HepG2 (cell line): ENCODE data around the gene FAM222B. TPM values are rescaled to one million over a fixed set of nuclear protein-coding genes. Genes with fewer than 3 reads are reported as not detected.

Experiments used
- CENPT ChIP-seq: sonication (generic); formaldehyde crosslinking; IDR thresholded peaks from 2 replicates; pipeline ENCODE4 v1.8.0; 2022; ENCODE audit warnings: low read depth, mild to moderate bottlenecking, moderate library complexity, missing genetic modification reagents
- GFI1 ChIP-seq: sonication (generic); formaldehyde crosslinking; IDR thresholded peaks from 2 replicates; pipeline ENCODE4 v1.5.0; 2020; ENCODE audit warnings: missing genetic modification reagents, mild to moderate bottlenecking, borderline replicate concordance
- MAFK ChIP-seq, 2 experiments: IDR thresholded peaks in 1 of 2; conservative IDR thresholded peaks in 1 of 2; 2 replicates each; pipeline ENCODE4 v1.6.1; 2011; ENCODE audit warnings: improper control_type of control experiment in 2 of 2, low read length in 2 of 2
- ZNF570 ChIP-seq: sonication (generic); formaldehyde crosslinking; IDR thresholded peaks from 2 replicates; pipeline ENCODE4 v1.4.0; 2020; ENCODE audit warnings: mild to moderate bottlenecking, missing genetic modification reagents, borderline replicate concordance
- ZNF660 ChIP-seq: sonication (generic); formaldehyde crosslinking; IDR thresholded peaks from 2 replicates; pipeline ENCODE4 v1.5.1; 2020; ENCODE audit warnings: mild to moderate bottlenecking, low read depth, missing genetic modification reagents, borderline replicate concordance
- ZSCAN21 ChIP-seq: sonication (generic); formaldehyde crosslinking; IDR thresholded peaks from 2 replicates; pipeline ENCODE4 v1.8.0; 2022; ENCODE audit warnings: mild to moderate bottlenecking, missing genetic modification reagents, moderate library complexity, borderline replicate concordance
- polyA plus RNA-seq, 8 experiments: library from polyadenylated mRNA; depleted of rRNA in 3 of 8; stranded (reverse) in 7 of 8; unstranded in 1 of 8; fragments of >200 nt; fragmentation: Illumina TruSeq in 4 of 8; extraction: Trizol in 4 of 8; gene quantifications; 2 replicates each; pipeline versions ENCODE4 v1.2.1 to v1.2.3, GENCODE V29; 2011 to 2016; ENCODE audit warnings: low read depth in 4 of 8, missing spikeins in 1 of 8, mixed read lengths in 1 of 8; ENCODE audit not compliant: insufficient read depth in 1 of 8
- total RNA-seq, 5 experiments: library from RNA; depleted of rRNA; stranded (reverse); fragments of >200 nt; fragmentation: Illumina TruSeq; extraction: Trizol; gene quantifications; 2 replicates each; pipeline ENCODE4 v1.2.3, GENCODE V29; 2016; ENCODE audit warnings: low read depth in 1 of 5
- TF ChIP-seq, protein P1 (sequence below), 2 experiments: fragments of 450-650 bp in 1 of 2; sonication (generic) in 1 of 2; formaldehyde crosslinking; IDR thresholded peaks; 2 replicates each; pipeline versions ENCODE4 v1.5.0 to v1.8.0; 2020 to 2022; ENCODE audit warnings: mild to moderate bottlenecking in 1 of 2, missing genetic modification reagents in 1 of 2
- TF ChIP-seq, protein P2 (sequence below): sonication (generic); formaldehyde crosslinking; IDR thresholded peaks from 2 replicates; pipeline ENCODE4 v1.4.0; 2020; ENCODE audit warnings: mild to moderate bottlenecking, missing genetic modification reagents
- TF ChIP-seq, protein P3 (sequence below): IDR thresholded peaks from 2 replicates; pipeline ENCODE4 v1.6.1; 2012; ENCODE audit warnings: inconsistent platforms
- TF ChIP-seq, protein P4 (sequence below): sonication (generic); formaldehyde crosslinking; IDR thresholded peaks from 2 replicates; pipeline ENCODE4 v1.5.1; 2020; ENCODE audit warnings: mild to moderate bottlenecking, missing genetic modification reagents, moderate library complexity
- TF ChIP-seq, protein P5 (sequence below): sonication (generic); formaldehyde crosslinking; conservative IDR thresholded peaks from 2 replicates; pipeline ENCODE4 v1.4.0; 2020; ENCODE audit warnings: missing genetic modification reagents
- TF ChIP-seq, protein P6 (sequence below): sonication (generic); formaldehyde crosslinking; IDR thresholded peaks from 2 replicates; pipeline ENCODE4 v1.5.0; 2020; ENCODE audit warnings: mild to moderate bottlenecking, missing genetic modification reagents
- TF ChIP-seq, protein P7 (sequence below): sonication (generic); formaldehyde crosslinking; IDR thresholded peaks from 2 replicates; pipeline ENCODE4 v1.8.1; 2023; ENCODE audit warnings: mild to moderate bottlenecking, moderate library complexity, missing genetic modification reagents

Gene FAM222B
- total and polyA plus RNA-seq, 2 of the 13 experiments (the other 11 are each of a cell fraction or from before 2014, with no cell fraction given): 3.5 to 7.3 TPM

DNA sequence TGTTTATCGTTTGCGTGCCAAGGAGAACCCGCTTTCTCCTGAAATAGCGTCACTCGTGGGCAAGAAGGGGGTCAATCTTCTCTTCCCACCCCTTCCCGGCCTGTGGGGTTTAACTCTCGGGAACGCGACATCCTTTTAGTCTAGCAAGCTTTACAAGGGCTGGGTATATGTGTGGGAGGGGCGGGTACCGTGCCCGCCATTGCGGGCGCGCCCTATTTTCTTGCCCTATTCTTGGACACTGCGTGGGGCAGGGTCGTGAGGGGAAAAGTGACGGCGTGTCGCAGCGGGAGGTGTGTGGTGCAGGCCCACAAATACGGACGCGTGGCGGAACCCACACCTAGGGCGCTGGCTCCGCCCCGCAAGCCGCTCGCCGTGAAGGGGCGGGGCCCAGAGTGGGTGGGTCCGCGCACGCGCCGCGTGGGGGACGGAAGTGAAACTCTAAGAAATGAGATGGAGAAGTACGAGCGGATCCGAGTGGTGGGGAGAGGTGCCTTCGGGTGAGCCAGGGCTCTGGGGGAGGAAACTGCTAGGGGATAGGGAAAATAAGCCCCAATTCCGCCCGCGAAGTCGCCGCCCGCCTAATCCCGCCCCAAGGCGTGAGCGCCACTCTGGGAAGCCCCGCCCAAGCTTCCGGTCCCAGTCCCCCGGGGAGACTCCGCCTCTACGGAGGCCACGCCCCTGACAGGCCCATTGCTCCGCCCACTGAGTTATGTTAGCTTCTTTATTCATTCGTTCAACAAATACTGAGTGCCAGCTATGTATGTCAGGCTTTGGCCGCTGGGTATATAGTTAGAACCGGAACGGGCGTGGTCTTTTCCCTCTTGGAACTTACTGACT is 114.0 kb downstream of the FAM222B start, which contains the start of gene NEK8 (continued):
- TF ChIP-seq, protein P1, sequence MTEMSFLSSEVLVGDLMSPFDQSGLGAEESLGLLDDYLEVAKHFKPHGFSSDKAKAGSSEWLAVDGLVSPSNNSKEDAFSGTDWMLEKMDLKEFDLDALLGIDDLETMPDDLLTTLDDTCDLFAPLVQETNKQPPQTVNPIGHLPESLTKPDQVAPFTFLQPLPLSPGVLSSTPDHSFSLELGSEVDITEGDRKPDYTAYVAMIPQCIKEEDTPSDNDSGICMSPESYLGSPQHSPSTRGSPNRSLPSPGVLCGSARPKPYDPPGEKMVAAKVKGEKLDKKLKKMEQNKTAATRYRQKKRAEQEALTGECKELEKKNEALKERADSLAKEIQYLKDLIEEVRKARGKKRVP (CRISPR knock-in tag; IDR thresholded peaks at IDR 0.05): no peak
- no peak for TF ChIP-seq CENPT (CRISPR knock-in tag)
- TF ChIP-seq, protein P2, sequence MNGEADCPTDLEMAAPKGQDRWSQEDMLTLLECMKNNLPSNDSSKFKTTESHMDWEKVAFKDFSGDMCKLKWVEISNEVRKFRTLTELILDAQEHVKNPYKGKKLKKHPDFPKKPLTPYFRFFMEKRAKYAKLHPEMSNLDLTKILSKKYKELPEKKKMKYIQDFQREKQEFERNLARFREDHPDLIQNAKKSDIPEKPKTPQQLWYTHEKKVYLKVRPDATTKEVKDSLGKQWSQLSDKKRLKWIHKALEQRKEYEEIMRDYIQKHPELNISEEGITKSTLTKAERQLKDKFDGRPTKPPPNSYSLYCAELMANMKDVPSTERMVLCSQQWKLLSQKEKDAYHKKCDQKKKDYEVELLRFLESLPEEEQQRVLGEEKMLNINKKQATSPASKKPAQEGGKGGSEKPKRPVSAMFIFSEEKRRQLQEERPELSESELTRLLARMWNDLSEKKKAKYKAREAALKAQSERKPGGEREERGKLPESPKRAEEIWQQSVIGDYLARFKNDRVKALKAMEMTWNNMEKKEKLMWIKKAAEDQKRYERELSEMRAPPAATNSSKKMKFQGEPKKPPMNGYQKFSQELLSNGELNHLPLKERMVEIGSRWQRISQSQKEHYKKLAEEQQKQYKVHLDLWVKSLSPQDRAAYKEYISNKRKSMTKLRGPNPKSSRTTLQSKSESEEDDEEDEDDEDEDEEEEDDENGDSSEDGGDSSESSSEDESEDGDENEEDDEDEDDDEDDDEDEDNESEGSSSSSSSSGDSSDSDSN (CRISPR knock-in tag): 0 out of 2 replicates have a peak, but pooled peaks have one; percentile 20
- no peak for TF ChIP-seq ZNF570 (CRISPR knock-in tag)
- no peak for TF ChIP-seq MAFK (conservative IDR thresholded peaks at IDR 0.05 in 1 of 2, IDR thresholded peaks at IDR 0.05 in 1 of 2; ENCODE audit: low read length in 2 of 2)
- TF ChIP-seq, protein P3, sequence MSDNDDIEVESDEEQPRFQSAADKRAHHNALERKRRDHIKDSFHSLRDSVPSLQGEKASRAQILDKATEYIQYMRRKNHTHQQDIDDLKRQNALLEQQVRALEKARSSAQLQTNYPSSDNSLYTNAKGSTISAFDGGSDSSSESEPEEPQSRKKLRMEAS: peak; percentile 84
- TF ChIP-seq, protein P4, sequence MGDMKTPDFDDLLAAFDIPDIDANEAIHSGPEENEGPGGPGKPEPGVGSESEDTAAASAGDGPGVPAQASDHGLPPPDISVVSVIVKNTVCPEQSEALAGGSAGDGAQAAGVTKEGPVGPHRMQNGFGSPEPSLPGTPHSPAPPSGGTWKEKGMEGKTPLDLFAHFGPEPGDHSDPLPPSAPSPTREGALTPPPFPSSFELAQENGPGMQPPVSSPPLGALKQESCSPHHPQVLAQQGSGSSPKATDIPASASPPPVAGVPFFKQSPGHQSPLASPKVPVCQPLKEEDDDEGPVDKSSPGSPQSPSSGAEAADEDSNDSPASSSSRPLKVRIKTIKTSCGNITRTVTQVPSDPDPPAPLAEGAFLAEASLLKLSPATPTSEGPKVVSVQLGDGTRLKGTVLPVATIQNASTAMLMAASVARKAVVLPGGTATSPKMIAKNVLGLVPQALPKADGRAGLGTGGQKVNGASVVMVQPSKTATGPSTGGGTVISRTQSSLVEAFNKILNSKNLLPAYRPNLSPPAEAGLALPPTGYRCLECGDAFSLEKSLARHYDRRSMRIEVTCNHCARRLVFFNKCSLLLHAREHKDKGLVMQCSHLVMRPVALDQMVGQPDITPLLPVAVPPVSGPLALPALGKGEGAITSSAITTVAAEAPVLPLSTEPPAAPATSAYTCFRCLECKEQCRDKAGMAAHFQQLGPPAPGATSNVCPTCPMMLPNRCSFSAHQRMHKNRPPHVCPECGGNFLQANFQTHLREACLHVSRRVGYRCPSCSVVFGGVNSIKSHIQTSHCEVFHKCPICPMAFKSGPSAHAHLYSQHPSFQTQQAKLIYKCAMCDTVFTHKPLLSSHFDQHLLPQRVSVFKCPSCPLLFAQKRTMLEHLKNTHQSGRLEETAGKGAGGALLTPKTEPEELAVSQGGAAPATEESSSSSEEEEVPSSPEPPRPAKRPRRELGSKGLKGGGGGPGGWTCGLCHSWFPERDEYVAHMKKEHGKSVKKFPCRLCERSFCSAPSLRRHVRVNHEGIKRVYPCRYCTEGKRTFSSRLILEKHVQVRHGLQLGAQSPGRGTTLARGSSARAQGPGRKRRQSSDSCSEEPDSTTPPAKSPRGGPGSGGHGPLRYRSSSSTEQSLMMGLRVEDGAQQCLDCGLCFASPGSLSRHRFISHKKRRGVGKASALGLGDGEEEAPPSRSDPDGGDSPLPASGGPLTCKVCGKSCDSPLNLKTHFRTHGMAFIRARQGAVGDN (CRISPR knock-in tag): peak; percentile 76
- peak; percentile 22; the same call in 1 of the 2 replicates for TF ChIP-seq GFI1 (CRISPR knock-in tag)
- TF ChIP-seq, protein P5, sequence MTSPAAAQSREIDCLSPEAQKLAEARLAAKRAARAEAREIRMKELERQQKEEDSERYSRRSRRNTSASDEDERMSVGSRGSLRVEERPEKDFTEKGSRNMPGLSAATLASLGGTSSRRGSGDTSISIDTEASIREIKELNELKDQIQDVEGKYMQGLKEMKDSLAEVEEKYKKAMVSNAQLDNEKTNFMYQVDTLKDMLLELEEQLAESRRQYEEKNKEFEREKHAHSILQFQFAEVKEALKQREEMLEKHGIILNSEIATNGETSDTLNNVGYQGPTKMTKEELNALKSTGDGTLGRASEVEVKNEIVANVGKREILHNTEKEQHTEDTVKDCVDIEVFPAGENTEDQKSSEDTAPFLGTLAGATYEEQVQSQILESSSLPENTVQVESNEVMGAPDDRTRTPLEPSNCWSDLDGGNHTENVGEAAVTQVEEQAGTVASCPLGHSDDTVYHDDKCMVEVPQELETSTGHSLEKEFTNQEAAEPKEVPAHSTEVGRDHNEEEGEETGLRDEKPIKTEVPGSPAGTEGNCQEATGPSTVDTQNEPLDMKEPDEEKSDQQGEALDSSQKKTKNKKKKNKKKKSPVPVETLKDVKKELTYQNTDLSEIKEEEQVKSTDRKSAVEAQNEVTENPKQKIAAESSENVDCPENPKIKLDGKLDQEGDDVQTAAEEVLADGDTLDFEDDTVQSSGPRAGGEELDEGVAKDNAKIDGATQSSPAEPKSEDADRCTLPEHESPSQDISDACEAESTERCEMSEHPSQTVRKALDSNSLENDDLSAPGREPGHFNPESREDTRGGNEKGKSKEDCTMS (CRISPR knock-in tag): no peak
- TF ChIP-seq, protein P6, sequence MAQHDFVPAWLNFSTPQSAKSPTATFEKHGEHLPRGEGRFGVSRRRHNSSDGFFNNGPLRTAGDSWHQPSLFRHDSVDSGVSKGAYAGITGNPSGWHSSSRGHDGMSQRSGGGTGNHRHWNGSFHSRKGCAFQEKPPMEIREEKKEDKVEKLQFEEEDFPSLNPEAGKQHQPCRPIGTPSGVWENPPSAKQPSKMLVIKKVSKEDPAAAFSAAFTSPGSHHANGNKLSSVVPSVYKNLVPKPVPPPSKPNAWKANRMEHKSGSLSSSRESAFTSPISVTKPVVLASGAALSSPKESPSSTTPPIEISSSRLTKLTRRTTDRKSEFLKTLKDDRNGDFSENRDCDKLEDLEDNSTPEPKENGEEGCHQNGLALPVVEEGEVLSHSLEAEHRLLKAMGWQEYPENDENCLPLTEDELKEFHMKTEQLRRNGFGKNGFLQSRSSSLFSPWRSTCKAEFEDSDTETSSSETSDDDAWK (CRISPR knock-in tag): no peak
- peak; percentile 37; the same call in 1 of the 2 replicates for TF ChIP-seq ZSCAN21 (CRISPR knock-in tag)
- TF ChIP-seq, protein P7, sequence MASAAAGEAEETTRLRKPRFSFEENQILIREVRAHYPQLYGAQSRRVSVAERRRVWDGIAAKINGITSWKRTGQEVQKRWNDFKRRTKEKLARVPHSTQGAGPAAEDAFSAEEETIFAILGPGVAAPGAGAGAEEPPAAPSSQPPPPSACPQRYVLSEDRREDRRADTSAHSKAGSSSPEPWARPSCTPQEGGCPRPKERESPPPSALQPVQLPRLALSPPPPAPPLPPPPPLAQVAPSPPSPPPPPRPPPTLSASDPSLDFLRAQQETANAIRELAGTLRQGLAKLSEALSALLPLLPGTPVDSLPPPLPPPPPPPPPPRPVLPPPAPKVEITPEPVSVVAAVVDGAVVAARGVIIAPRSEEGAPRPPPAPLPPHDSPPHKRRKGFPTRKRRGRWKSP (CRISPR knock-in tag): 0 out of 2 replicates have a peak, but pooled peaks have one; percentile 2
- TF ChIP-seq ZNF660: no peak
